GM18526 (cell line): ENCODE data around the gene TSPAN15.

Experiments
- POLR2A ChIP-seq: IDR thresholded peaks from 3 replicates; pipeline ENCODE4 v1.6.1; 2011; ENCODE audit not compliant: insufficient read length; ENCODE audit errors: extremely low read depth

TSPAN15 gene

DNA sequence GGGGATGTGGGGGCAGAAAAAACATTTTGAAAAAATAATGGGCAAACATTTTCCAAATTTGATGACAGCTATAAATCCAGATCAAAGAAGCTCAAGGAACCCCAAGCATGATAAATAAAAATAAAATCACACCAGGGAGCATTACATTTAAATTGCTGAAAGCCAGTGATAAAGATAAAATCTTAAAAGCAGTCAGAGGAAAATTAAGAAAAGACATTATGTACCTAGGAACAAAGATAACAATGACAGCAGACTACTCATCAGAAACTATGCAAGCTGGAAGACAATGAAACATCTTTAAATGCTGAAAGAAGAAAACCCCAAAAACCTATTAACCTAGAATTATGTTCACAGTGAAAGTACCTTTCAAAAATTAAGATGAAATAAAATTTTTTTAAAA, 98.7 kb downstream of the TSPAN15 start:
- TF ChIP-seq POLR2A = no peak

DNA sequence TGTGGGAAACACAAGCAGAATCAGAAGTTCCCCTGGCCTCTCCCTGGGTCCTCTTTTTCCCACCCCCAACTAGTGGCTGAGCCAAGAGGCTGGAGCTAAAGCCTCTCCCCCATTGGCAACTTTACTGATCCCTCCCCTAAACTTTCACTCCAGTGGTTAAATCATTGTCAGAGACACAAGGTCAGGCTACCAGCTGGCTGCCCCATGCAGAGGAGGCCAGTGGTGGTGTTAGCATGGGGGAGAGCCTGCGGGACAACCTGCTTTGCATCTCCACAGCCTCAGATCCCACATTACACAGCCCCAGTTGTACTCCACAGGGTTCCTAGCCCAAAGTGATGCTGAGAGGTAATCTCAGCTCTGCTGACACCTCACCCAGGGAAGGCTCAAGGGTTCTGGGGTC, 101.0 kb downstream of the TSPAN15 start:
- no peak for TF ChIP-seq POLR2A

DNA sequence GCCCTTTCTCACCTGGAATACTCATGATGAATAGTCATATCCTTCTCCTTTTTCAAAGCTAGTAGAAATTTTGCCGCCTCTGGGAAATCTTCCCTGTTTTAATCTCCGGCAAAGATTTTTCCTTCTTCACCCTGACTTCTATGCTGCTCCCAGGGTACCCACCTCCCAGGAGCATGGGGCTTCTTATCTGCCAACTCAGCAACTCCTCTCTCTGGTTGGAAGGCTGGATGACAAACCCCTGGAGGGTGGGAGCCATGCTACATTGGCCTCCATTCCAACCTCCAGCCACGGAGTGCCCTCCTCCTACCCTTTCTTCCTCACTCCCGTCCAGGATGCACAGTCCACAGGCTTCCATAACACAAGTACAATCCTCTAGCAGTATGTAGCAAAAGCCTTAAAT, 102.1 kb downstream of the TSPAN15 start:
- no peak for TF ChIP-seq POLR2A

DNA sequence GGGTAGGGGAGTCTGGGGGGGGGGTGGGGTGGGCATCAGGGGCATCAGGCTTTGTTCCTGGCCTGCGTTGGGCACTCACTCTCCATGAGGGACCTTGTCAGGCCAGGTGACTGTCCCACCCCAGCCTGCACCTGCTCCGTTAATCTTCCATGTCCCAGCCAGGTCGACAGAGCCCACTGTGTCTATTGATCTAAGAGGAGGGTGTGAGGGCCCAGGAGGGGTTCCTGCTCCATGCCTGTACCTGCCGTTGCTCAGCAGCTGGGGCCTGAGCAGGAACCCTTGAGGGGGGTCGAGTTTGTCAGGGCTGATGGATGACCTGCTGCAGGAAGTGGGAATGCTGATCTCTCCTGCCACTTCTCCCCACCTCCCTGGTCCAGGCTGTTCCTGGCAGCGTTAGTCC, 103.3 kb downstream of the TSPAN15 start:
- no peak for TF ChIP-seq POLR2A
